ENCODE measurements around the gene PTPRM. TPM values are rescaled to one million over a fixed set of nuclear protein-coding genes. Genes with fewer than 3 reads are reported as not detected.

PTPRM gene
- total and polyA plus RNA-seq, 2 experiments from 2014 or later: 1.6 to 5.3 TPM

- TF ChIP-seq CREB1 (CRISPR knock-in tag; IDR thresholded peaks at IDR 0.05; ENCODE audit: low read depth) (no peak), EZH2 (IDR thresholded peaks at IDR 0.05; ENCODE audit: low read depth, unreplicated experiment) (no peak), EZH2phosphoT487 (IDR thresholded peaks at IDR 0.05; ENCODE audit: unreplicated experiment) (no peak), ZNF462 (CRISPR knock-in tag; IDR thresholded peaks at IDR 0.05) (no peak), STAT1 (IDR thresholded peaks at IDR 0.05; ENCODE audit: unreplicated experiment) (no peak), JUNB (IDR thresholded peaks at IDR 0.05; ENCODE audit: unreplicated experiment) (no peak), ZNF114 (CRISPR knock-in tag; IDR thresholded peaks at IDR 0.05) (no peak), CTCF (conservative IDR thresholded peaks at IDR 0.05; ENCODE audit: low read depth in 2 of 2) (no peak), ZNF331 (CRISPR knock-in tag; IDR thresholded peaks at IDR 0.05; ENCODE audit: low read depth) (no peak), REST (IDR thresholded peaks at IDR 0.05; ENCODE audit: unreplicated experiment) (no peak), NANOG (IDR thresholded peaks at IDR 0.05; ENCODE audit: borderline replicate concordance) (no peak), ETS1 (IDR thresholded peaks at IDR 0.05) (no peak), POLR2AphosphoS5 (IDR thresholded peaks at IDR 0.05; ENCODE audit: low read depth) (no peak)
- Mint-ChIP-seq H3K27me3 (ENCODE audit: insufficient read depth, low read depth, poor library complexity) (peaks cover 2% of the 10 kb centered on the region), H3K9me3 (no peaks in the 10 kb centered on the region), H3K36me3 (ENCODE audit: low read depth) (no peaks in the 10 kb centered on the region), H3K4me3 (no peak overlapping the region), H3K27ac (no peak overlapping the region; the same call in 1 of the 2 replicates), H3K4me1 (peaks cover 4% of the 10 kb centered on the region; the same call in 2 of the 3 replicates)
- Histone ChIP-seq H3K9me2 (ENCODE audit: insufficient read depth) (no peaks in the 10 kb centered on the region), H3K4me2 (no peak overlapping the region), H3F3A (replicated peaks; ENCODE audit: low read depth) (no peaks in the 10 kb centered on the region), H3K27ac (ENCODE audit: low read depth) (no peak overlapping the region), H3K4me1 (ENCODE audit: insufficient read depth) (no peaks in the 10 kb centered on the region), H3K27me3 (ENCODE audit: insufficient read depth) (no peaks in the 10 kb centered on the region), H2AFZ (no peak overlapping the region), H3K79me2 (replicated peaks; ENCODE audit: insufficient read depth) (no peaks in the 10 kb centered on the region), H3K4me3 (no peak overlapping the region), H3K36me3 (ENCODE audit: insufficient read depth) (no peaks in the 10 kb centered on the region), H4K20me1 (replicated peaks; ENCODE audit: insufficient read depth) (no peaks in the 10 kb centered on the region)
- DNase-seq (ENCODE audit: low spot score) (no peak), ATAC-seq (no peak)
Measured at GRCh38 chr18:7977897-7978296, 410.8 kb downstream of the PTPRM start.
